Liver (tissue), 9 donors: Measurements from ENCODE around the gene UGT3A1. TPM values are rescaled to one million over a fixed set of nuclear protein-coding genes. Genes with fewer than 3 reads are reported as not detected.

Experiments used
- DNase-seq: peaks from one replicate; pipeline ENCODE4 v3.0.0-alpha.2; 2017; ENCODE audit warnings: low spot score
- H3K27ac ChIP-seq, 2 donors: one replicate each; pipeline ENCODE4 v1.7.0; 2013; ENCODE audit warnings: inconsistent platforms in 2 of 2, low read length in 2 of 2, control low read depth in 1 of 2, low read depth in 1 of 2, mild to moderate bottlenecking in 1 of 2
- H3K27me3 ChIP-seq, 4 donors: one replicate each; pipeline versions ENCODE4 v1.6.1 to v1.7.0; 2013; ENCODE audit warnings: low read length in 3 of 4, inconsistent platforms in 1 of 4, mild to moderate bottlenecking in 1 of 4, moderate library complexity in 1 of 4; ENCODE audit not compliant: control insufficient read depth in 4 of 4, insufficient read depth in 4 of 4
- H3K36me3 ChIP-seq, 4 donors: one replicate each; pipeline versions ENCODE4 v1.6.1 to v1.7.0; 2013; ENCODE audit warnings: low read length in 3 of 4, mild to moderate bottlenecking in 3 of 4, low read depth in 1 of 4, moderate library complexity in 1 of 4; ENCODE audit not compliant: control insufficient read depth in 4 of 4, insufficient read depth in 3 of 4
- H3K4me1 ChIP-seq, 4 donors: one replicate each; pipeline versions ENCODE4 v1.6.1 to v1.7.0; 2013; ENCODE audit warnings: low read length in 3 of 4, mild to moderate bottlenecking in 3 of 4, moderate library complexity in 1 of 4; ENCODE audit not compliant: control insufficient read depth in 4 of 4, insufficient read depth in 4 of 4
- H3K4me3 ChIP-seq, 3 donors: one replicate each; pipeline versions ENCODE4 v1.6.1 to v1.7.0; 2013; ENCODE audit warnings: low read length in 3 of 3, control low read depth in 1 of 3, low read depth in 1 of 3, mild to moderate bottlenecking in 1 of 3
- H3K9ac ChIP-seq, 2 donors: one replicate each; pipeline ENCODE4 v1.7.0; 2013; ENCODE audit warnings: low read length in 2 of 2, mild to moderate bottlenecking in 2 of 2, moderate library complexity in 2 of 2, control low read depth in 1 of 2, low read depth in 1 of 2
- H3K9me3 ChIP-seq, 4 donors: one replicate each; pipeline versions ENCODE4 v1.6.1 to v1.7.0; 2013; ENCODE audit warnings: low read length in 3 of 4; ENCODE audit not compliant: control insufficient read depth in 4 of 4
- EGR1 ChIP-seq, 2 donors: IDR thresholded peaks; 2 replicates each; pipeline ENCODE4 v1.6.1; 2016 to 2018; ENCODE audit warnings: antibody characterized with exemption in 2 of 2, low read depth in 2 of 2
- FOXA1 ChIP-seq: IDR thresholded peaks from 2 replicates; pipeline ENCODE4 v1.6.1; 2016; ENCODE audit warnings: antibody characterized with exemption
- FOXA2 ChIP-seq: IDR thresholded peaks from 2 replicates; pipeline ENCODE4 v1.6.1; 2016; ENCODE audit warnings: antibody characterized with exemption
- GABPA ChIP-seq, 2 donors: IDR thresholded peaks in 1 of 2; conservative IDR thresholded peaks in 1 of 2; 2 replicates each; pipeline ENCODE4 v1.6.1; 2016; ENCODE audit warnings: antibody characterized with exemption in 2 of 2, mild to moderate bottlenecking in 1 of 2, moderate library complexity in 1 of 2
- HNF4A ChIP-seq, 2 donors: conservative IDR thresholded peaks; 2 replicates each; pipeline ENCODE4 v1.6.1; 2016; ENCODE audit warnings: antibody characterized with exemption in 2 of 2, mild to moderate bottlenecking in 2 of 2
- HNF4G ChIP-seq: IDR thresholded peaks from 2 replicates; pipeline ENCODE4 v1.6.1; 2016; ENCODE audit warnings: antibody characterized with exemption
- JUND ChIP-seq, 2 donors: IDR thresholded peaks; 2 replicates each; pipeline ENCODE4 v1.6.1; 2016; ENCODE audit warnings: antibody characterized with exemption in 2 of 2
- NR2F2 ChIP-seq: IDR thresholded peaks from 2 replicates; pipeline ENCODE4 v1.6.1; 2016; ENCODE audit warnings: antibody characterized with exemption
- RAD21 ChIP-seq, 2 donors: IDR thresholded peaks; 2 replicates each; pipeline ENCODE4 v1.6.1; 2016; ENCODE audit warnings: antibody characterized with exemption in 2 of 2, mild to moderate bottlenecking in 2 of 2
- REST ChIP-seq: IDR thresholded peaks from 2 replicates; pipeline ENCODE4 v1.6.1; 2016; ENCODE audit warnings: antibody characterized with exemption, mild to moderate bottlenecking
- RXRA ChIP-seq, 2 donors: IDR thresholded peaks; 2 replicates each; pipeline ENCODE4 v1.6.1; 2017 to 2018; ENCODE audit warnings: antibody characterized with exemption in 2 of 2, mild to moderate bottlenecking in 1 of 2
- SP1 ChIP-seq: IDR thresholded peaks from 2 replicates; pipeline ENCODE4 v1.6.1; 2018; ENCODE audit warnings: antibody characterized with exemption, mild to moderate bottlenecking
- TAF1 ChIP-seq: conservative IDR thresholded peaks from 2 replicates; pipeline ENCODE4 v1.6.1; 2016; ENCODE audit warnings: antibody characterized with exemption, mild to moderate bottlenecking
- YY1 ChIP-seq: IDR thresholded peaks from 2 replicates; pipeline ENCODE4 v1.6.1; 2016; ENCODE audit warnings: antibody characterized with exemption, mild to moderate bottlenecking
- WGBS: extraction: QIAGEN DNeasy Blood & Tissue Kit; methylation state at CpG from one replicate; pipeline ENCODE4 v1.1.7; 2013; 5-methylcytosine and 5-hydroxymethylcytosine counted together
- polyA plus RNA-seq, 2 donors: library from polyadenylated mRNA; stranded (reverse) in 1 of 2; unstranded in 1 of 2; fragments of 200-250 nt in 1 of 2; fragments of >200 nt in 1 of 2; fragmentation: Nextera tagmentation in 1 of 2; extraction: Ambion mirVana in 1 of 2; gene quantifications; one replicate each; pipeline versions ENCODE4 v1.2.1 to v1.2.3, GENCODE V29; 2013 to 2015
- total RNA-seq, 2 donors: library from RNA; depleted of rRNA; stranded (reverse); fragments of >200 nt; gene quantifications; one replicate each; pipeline ENCODE4 v1.2.3, GENCODE V29; 2014
- TF ChIP-seq, protein P1 (sequence below): fragments of 150-350 bp; IDR thresholded peaks from 2 replicates; pipeline ENCODE4 v1.5.1; 2017; ENCODE audit warnings: improper control_type of control experiment, low read depth, low read length; ENCODE audit not compliant: missing input control
- TF ChIP-seq, protein P2 (sequence below): IDR thresholded peaks from 2 replicates; pipeline ENCODE4 v1.6.1; 2016; ENCODE audit warnings: antibody characterized with exemption
- donor health status: healthy.
- donor health status: healthy.
- donor health status: healthy.
- donor health status: healthy.
- donor health status: healthy.

Gene UGT3A1
- total and polyA plus RNA-seq, 4 donors = 0.28 to 60.6 (median 21.0) TPM

DNA sequence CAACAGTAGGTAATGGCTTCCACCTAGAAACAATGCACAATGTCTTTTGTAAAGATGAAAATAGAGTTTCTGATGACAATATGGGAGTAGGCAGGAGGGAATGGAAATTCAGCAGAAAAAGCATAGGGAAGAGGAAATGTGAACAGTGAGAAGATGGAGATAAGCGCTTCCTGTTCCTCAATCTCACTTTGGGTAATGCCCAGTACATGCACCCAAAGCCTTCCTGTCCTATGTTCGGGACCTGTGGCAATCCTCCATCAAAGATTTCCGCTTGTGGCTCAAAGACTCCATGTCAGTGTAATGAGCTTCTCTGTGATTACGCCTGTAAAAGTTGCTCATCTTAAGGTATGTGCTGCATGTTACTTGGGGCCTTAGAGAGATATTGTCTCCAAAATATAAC, 2.7 kb downstream of the UGT3A1 start:
- Histone ChIP-seq H3K27ac (no peak overlapping the region), H3K9ac (no peak overlapping the region), H3K27me3 (no peaks in the 10 kb centered on the region), H3K9me3 (no peaks in the 10 kb centered on the region), H3K36me3 (no peaks in the 10 kb centered on the region), H3K4me3 (no peak overlapping the region), H3K4me1 (peaks cover 0 to 18% (median 9%) of the 10 kb centered on the region in 4 donors)
- 78% methylated on average over 4 of the region's 4 CpGs for WGBS
- DNase-seq = no peak
- no peak for TF ChIP-seq FOXA2
- no peak for TF ChIP-seq SP1
- TF ChIP-seq RAD21 (IDR thresholded peaks at IDR 0.05) = no peak
- no peak for TF ChIP-seq GABPA (IDR thresholded peaks at IDR 0.05 in 1 of 2, conservative IDR thresholded peaks at IDR 0.05 in 1 of 2)
- TF ChIP-seq NR2F2 = no peak
- no peak for TF ChIP-seq FOXA1
- TF ChIP-seq, protein P1, sequence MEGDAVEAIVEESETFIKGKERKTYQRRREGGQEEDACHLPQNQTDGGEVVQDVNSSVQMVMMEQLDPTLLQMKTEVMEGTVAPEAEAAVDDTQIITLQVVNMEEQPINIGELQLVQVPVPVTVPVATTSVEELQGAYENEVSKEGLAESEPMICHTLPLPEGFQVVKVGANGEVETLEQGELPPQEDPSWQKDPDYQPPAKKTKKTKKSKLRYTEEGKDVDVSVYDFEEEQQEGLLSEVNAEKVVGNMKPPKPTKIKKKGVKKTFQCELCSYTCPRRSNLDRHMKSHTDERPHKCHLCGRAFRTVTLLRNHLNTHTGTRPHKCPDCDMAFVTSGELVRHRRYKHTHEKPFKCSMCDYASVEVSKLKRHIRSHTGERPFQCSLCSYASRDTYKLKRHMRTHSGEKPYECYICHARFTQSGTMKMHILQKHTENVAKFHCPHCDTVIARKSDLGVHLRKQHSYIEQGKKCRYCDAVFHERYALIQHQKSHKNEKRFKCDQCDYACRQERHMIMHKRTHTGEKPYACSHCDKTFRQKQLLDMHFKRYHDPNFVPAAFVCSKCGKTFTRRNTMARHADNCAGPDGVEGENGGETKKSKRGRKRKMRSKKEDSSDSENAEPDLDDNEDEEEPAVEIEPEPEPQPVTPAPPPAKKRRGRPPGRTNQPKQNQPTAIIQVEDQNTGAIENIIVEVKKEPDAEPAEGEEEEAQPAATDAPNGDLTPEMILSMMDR = no peak
- TF ChIP-seq, protein P2, sequence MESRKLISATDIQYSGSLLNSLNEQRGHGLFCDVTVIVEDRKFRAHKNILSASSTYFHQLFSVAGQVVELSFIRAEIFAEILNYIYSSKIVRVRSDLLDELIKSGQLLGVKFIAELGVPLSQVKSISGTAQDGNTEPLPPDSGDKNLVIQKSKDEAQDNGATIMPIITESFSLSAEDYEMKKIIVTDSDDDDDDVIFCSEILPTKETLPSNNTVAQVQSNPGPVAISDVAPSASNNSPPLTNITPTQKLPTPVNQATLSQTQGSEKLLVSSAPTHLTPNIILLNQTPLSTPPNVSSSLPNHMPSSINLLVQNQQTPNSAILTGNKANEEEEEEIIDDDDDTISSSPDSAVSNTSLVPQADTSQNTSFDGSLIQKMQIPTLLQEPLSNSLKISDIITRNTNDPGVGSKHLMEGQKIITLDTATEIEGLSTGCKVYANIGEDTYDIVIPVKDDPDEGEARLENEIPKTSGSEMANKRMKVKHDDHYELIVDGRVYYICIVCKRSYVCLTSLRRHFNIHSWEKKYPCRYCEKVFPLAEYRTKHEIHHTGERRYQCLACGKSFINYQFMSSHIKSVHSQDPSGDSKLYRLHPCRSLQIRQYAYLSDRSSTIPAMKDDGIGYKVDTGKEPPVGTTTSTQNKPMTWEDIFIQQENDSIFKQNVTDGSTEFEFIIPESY = no peak
- TF ChIP-seq TAF1 = no peak
- no peak for TF ChIP-seq RXRA (IDR thresholded peaks at IDR 0.05)
- no peak for TF ChIP-seq EGR1 (IDR thresholded peaks at IDR 0.05; ENCODE audit: low read depth in 2 of 2)
- TF ChIP-seq HNF4A (conservative IDR thresholded peaks at IDR 0.05) = no peak

DNA sequence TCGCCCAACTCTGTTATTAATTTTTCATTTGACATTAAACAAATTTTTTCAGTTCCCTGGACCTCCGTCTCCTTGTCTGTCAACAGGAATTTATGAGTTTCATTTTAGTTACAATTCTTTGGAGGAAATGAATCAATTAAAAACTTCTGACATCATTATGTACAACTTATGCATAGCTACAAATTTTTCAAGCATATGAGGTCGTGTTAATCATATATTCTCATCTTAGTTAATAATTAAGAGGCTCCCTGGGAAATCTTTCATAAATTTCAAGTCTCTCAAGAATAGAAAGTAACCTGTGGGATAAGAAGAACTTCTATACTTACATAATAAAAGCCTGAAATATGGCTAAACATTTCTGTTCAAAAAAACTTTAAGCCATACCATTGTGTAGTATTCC, 3.4 kb downstream of the UGT3A1 start:
- H3K9ac ChIP-seq = no peak overlapping the region
- H3K9me3 ChIP-seq = no peaks in the 10 kb centered on the region
- no peak for DNase-seq
- no peak for TF ChIP-seq JUND (IDR thresholded peaks at IDR 0.05)
- TF ChIP-seq RXRA (IDR thresholded peaks at IDR 0.05) = no peak
- TF ChIP-seq REST = no peak
- TF ChIP-seq GABPA (IDR thresholded peaks at IDR 0.05 in 1 of 2, conservative IDR thresholded peaks at IDR 0.05 in 1 of 2) = no peak
- TF ChIP-seq YY1 = no peak
- TF ChIP-seq FOXA2 = no peak
- no peak for TF ChIP-seq SP1
- TF ChIP-seq, protein P1 = no peak
- TF ChIP-seq, protein P2 = no peak
- TF ChIP-seq HNF4A (conservative IDR thresholded peaks at IDR 0.05) = no peak
- no peak for TF ChIP-seq EGR1 (IDR thresholded peaks at IDR 0.05; ENCODE audit: low read depth in 2 of 2)
- no peak for TF ChIP-seq NR2F2
- TF ChIP-seq FOXA1 = no peak
- TF ChIP-seq RAD21 (IDR thresholded peaks at IDR 0.05) = no peak
- no peak for TF ChIP-seq HNF4G
- 68% methylated on average over 3 of the region's 3 CpGs for WGBS
- H3K36me3 ChIP-seq = no peaks in the 10 kb centered on the region
- peaks cover 0 to 18% (median 9%) of the 10 kb centered on the region in 4 donors for H3K4me1 ChIP-seq
- no peak overlapping the region for H3K4me3 ChIP-seq
- H3K27me3 ChIP-seq = no peaks in the 10 kb centered on the region
- H3K27ac ChIP-seq = no peak overlapping the region
